ENCODE data around the gene EYS.
"Not testable (repeated sequence)": the region's sequence is repeated elsewhere in the genome, so short reads cannot be mapped to it uniquely, and the experiment has no call there.

The EYS gene

GRCh38 chr6:65631711-65632110 is 75.3 kb downstream of the EYS start:
- no peak for DNase-seq

- not testable (repeated sequence) for DNase-seq
These were observed 79.5 kb downstream of the EYS start for GRCh38 chr6:65627434-65627999.

GRCh38 chr6:65627015-65627414 is 80.0 kb downstream of the EYS start:
- DNase-seq = no peak

- no peak for DNase-seq
These were observed 83.5 kb downstream of the EYS start for GRCh38 chr6:65623566-65623965.

- DNase-seq = no peak
These were observed 96.3 kb downstream of the EYS start for GRCh38 chr6:65610746-65611145.

GRCh38 chr6:65595540-65595939 is 111.5 kb downstream of the EYS start:
- DNase-seq = no peak

GRCh38 chr6:65570340-65570739 is 136.7 kb downstream of the EYS start:
- no peak for DNase-seq

GRCh38 chr6:65569505-65569904 is 137.5 kb downstream of the EYS start:
- no peak for DNase-seq

- not testable (repeated sequence) for DNase-seq
These were observed 138.0 kb downstream of the EYS start for GRCh38 chr6:65569056-65569455.

GRCh38 chr6:65566117-65566516 is 140.9 kb downstream of the EYS start:
- DNase-seq = no peak

- DNase-seq = no peak
These were observed 149.0 kb downstream of the EYS start for GRCh38 chr6:65558071-65558470.

- DNase-seq = no peak
These were observed 149.8 kb downstream of the EYS start for GRCh38 chr6:65557224-65557623.

GRCh38 chr6:65546894-65547293 is 160.1 kb downstream of the EYS start:
- DNase-seq = no peak

- no peak for DNase-seq
These were observed 161.1 kb downstream of the EYS start for GRCh38 chr6:65545920-65546319.

GRCh38 chr6:65538644-65539043 is 168.4 kb downstream of the EYS start:
- DNase-seq = no peak

GRCh38 chr6:65537600-65537999 is 169.4 kb downstream of the EYS start:
- no peak for DNase-seq

- no peak for DNase-seq
These were observed 175.5 kb downstream of the EYS start for GRCh38 chr6:65531533-65531932.

- no peak for DNase-seq
These were observed 182.8 kb downstream of the EYS start for GRCh38 chr6:65524232-65524631.

GRCh38 chr6:65505736-65506135 is 201.3 kb downstream of the EYS start:
- no peak for DNase-seq

- no peak for DNase-seq
These were observed 206.0 kb downstream of the EYS start for GRCh38 chr6:65501045-65501444.

GRCh38 chr6:65483652-65484051 is 223.4 kb downstream of the EYS start:
- not testable (repeated sequence) for DNase-seq

- DNase-seq = no peak
These were observed 237.4 kb downstream of the EYS start for GRCh38 chr6:65469650-65470049.

GRCh38 chr6:65468307-65468706 is 238.7 kb downstream of the EYS start:
- DNase-seq = no peak

- no peak for DNase-seq
These were observed 245.9 kb downstream of the EYS start for GRCh38 chr6:65461121-65461520.

- DNase-seq = no peak
These were observed 254.7 kb downstream of the EYS start for GRCh38 chr6:65452333-65452732.

- no peak for DNase-seq
These were observed 256.6 kb downstream of the EYS start for GRCh38 chr6:65450451-65450850.
